ENCODE data around the gene PRKCB.

DNA sequence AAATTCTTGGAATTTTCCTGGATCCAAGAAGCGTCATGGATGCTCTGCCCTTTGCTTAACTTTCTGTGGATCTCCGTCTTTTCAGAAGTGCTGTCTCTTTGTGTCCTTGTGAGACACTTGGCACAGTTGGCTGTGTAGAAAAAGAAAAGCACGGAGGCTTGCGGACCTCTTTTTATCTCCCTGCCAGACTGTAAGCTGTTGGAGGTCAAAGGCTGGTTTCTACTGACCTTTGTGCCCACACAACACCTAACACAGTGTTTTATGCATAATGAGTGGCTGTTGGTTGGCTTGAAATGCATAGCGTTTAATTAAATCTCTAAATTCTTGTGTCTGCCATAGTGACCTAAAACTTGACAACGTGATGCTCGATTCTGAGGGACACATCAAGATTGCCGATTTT, 344.7 kb downstream of the PRKCB start:
- TF ChIP-seq, protein P1, sequence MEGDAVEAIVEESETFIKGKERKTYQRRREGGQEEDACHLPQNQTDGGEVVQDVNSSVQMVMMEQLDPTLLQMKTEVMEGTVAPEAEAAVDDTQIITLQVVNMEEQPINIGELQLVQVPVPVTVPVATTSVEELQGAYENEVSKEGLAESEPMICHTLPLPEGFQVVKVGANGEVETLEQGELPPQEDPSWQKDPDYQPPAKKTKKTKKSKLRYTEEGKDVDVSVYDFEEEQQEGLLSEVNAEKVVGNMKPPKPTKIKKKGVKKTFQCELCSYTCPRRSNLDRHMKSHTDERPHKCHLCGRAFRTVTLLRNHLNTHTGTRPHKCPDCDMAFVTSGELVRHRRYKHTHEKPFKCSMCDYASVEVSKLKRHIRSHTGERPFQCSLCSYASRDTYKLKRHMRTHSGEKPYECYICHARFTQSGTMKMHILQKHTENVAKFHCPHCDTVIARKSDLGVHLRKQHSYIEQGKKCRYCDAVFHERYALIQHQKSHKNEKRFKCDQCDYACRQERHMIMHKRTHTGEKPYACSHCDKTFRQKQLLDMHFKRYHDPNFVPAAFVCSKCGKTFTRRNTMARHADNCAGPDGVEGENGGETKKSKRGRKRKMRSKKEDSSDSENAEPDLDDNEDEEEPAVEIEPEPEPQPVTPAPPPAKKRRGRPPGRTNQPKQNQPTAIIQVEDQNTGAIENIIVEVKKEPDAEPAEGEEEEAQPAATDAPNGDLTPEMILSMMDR (conservative IDR thresholded peaks at IDR 0.05; ENCODE audit: low read depth, low read length) = no peak
- no peak for TF ChIP-seq EZH2 (IDR thresholded peaks at IDR 0.05; ENCODE audit: low read length, unreplicated experiment)

Data from PC-3 (cell line).